ENCODE results near the gene FOXF2.

FOXF2 gene

GRCh38 chr6:1386038-1386709 lies 3.2 kb upstream of the FOXF2 start:
- no peak for TF ChIP-seq CTCF (IDR thresholded peaks at IDR 0.05; ENCODE audit: control insufficient read depth, extremely low read depth, insufficient read depth)
- no peak overlapping the region for H3K4me3 ChIP-seq (ENCODE audit: low read depth, low read length)
- no peak for DNase-seq (ENCODE audit: low read depth)

DNA sequence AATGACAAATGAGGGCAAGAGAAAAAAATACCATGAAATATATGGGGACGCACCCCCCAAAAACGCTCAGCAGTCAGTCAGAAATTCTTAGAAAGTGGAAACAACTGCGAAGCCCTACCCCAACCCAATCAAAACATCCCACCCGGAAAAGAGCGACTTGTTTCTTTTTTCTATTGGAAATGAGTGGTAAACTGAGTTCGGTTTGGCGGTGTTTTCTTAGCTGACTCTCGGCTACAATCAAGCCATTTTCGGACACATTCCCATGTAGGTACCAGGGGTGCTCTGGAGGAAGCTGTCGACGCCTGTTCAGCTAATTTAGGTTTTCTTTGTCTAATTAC lies 1.9 kb upstream of the FOXF2 start:
- DNase-seq (ENCODE audit: low read depth), result no peak
- H3K4me3 ChIP-seq (ENCODE audit: low read depth, low read length), result no peak overlapping the region
- no peak for TF ChIP-seq CTCF (IDR thresholded peaks at IDR 0.05; ENCODE audit: control insufficient read depth, extremely low read depth, insufficient read depth)

GRCh38 chr6:1387876-1388629 lies 1.3 kb upstream of the FOXF2 start:
- TF ChIP-seq CTCF (IDR thresholded peaks at IDR 0.05; ENCODE audit: control insufficient read depth, extremely low read depth, insufficient read depth), result no peak
- no peak for DNase-seq (ENCODE audit: low read depth)
- no peak overlapping the region for H3K4me3 ChIP-seq (ENCODE audit: low read depth, low read length)

GRCh38 chr6:1388630-1389368 lies 577 bp upstream of the FOXF2 start:
- no peak for DNase-seq (ENCODE audit: low read depth)
- H3K4me3 ChIP-seq (ENCODE audit: low read depth, low read length), result no peak overlapping the region
- no peak for TF ChIP-seq CTCF (IDR thresholded peaks at IDR 0.05; ENCODE audit: control insufficient read depth, extremely low read depth, insufficient read depth)

GRCh38 chr6:1390133-1390945 lies 963 bp downstream of the FOXF2 start:
- TF ChIP-seq CTCF (IDR thresholded peaks at IDR 0.05; ENCODE audit: control insufficient read depth, extremely low read depth, insufficient read depth), result no peak
- no peak overlapping the region for H3K4me3 ChIP-seq (ENCODE audit: low read depth, low read length)
- DNase-seq (ENCODE audit: low read depth), result no peak

DNA sequence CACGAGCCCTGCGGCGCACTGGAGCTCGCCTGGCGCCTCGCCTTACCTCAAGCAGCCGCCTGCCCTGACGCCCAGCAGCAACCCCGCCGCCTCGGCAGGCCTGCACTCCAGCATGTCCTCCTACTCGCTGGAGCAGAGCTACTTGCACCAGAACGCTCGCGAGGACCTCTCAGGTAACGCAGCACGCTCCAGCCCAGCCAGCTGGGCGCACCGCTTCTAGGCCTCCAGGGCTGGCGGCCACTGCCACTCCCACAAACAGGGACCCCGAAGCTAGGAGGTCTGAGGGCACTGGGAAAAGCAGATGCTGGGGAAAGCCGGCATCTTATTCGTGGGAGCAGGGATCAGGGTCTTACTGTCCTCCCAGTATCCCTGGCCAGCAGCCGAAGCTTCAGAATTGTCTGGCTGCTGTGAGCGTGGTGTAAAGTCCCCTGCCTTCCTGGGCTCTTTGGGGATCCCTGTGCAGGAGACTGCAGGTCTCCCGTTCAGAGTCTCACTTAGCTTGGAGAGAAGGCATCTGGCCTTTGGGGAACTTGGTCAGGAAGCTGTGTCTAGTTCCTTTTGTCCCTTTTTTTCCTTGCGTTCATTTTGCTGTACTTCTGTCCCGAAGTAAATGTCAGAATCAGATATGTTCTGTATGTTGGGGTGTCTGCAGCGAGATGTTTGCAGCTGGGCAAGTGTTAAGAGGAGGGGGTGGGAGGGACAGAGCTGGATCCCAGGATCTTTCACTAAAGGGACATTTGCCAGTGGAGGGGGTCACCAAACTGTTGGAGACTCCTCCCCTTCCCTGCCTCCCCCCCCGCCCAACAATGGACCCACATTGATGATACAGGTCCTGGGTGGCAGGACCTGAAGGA lies 1.8 kb downstream of the FOXF2 start:
- no peak for TF ChIP-seq CTCF (IDR thresholded peaks at IDR 0.05; ENCODE audit: control insufficient read depth, extremely low read depth, insufficient read depth)
- DNase-seq (ENCODE audit: low read depth), result no peak
- no peak overlapping the region for H3K4me3 ChIP-seq (ENCODE audit: low read depth, low read length)
